Hindlimb muscle (tissue), 1 donor: ENCODE data around the gene ECPAS. TPM values are rescaled to one million over a fixed set of nuclear protein-coding genes. Genes with fewer than 3 reads are reported as not detected.
"Not testable (repeated sequence)": the region's sequence is repeated elsewhere in the genome, so short reads cannot be mapped to it uniquely, and the experiment has no call there.

Experiments used
- DNase-seq: peaks from one replicate; pipeline ENCODE4 v3.0.0-alpha.2; 2013
- polyA plus RNA-seq: library from polyadenylated mRNA; unstranded; fragments of 120-200 nt; gene quantifications from one replicate; pipeline ENCODE4 v1.2.1, GENCODE V29; 2013; ENCODE audit not compliant: insufficient read length

Gene ECPAS
- polyA plus RNA-seq, 1 donor = 152 TPM

DNA sequence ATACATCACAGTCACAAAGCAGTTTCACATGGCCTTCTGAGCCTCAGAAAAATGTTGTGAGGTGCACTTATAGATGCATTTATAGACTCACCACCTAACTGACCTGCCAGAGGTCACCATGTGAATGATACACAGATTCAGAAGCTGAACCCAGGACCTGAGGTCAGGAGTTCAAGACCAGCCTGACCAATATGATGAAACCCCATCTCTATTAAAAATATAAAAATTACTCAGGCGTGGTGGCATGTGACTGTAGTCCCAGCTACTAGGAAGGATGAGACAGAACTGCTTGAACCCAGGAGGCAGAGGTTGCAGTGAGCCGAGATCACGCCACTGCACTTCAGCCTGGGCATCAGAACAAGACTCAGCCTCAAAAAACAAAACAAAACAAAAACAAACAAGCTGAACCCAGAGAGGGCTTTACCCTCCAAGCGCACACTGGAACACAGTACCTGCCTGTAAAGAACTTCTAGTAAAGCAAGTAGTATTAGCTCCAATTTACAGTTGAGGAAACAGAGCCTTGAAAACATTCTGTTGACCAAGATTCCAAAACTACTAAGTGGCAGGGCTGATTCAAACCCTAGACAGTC, 16.3 kb downstream of the ECPAS start:
- DNase-seq = no peak

DNA sequence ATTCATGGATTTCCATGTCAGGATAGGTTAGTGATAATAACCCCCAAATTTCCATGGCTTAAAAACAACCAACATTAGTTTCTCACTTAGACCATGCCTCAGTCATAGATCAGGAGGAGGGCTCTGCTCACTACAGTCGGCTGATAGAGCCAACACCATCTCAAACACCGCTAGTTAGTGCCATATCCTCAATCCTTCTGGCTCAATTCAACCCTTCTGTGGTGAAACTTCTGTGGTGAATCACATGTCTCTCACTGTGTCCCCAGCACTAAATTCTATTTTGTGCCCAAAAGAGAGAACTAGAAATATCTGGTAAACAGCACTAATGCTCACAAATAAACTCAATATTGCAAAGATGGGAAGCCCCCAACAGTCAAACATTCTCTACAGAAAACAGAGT, 21.1 kb downstream of the ECPAS start:
- no peak for DNase-seq

DNA sequence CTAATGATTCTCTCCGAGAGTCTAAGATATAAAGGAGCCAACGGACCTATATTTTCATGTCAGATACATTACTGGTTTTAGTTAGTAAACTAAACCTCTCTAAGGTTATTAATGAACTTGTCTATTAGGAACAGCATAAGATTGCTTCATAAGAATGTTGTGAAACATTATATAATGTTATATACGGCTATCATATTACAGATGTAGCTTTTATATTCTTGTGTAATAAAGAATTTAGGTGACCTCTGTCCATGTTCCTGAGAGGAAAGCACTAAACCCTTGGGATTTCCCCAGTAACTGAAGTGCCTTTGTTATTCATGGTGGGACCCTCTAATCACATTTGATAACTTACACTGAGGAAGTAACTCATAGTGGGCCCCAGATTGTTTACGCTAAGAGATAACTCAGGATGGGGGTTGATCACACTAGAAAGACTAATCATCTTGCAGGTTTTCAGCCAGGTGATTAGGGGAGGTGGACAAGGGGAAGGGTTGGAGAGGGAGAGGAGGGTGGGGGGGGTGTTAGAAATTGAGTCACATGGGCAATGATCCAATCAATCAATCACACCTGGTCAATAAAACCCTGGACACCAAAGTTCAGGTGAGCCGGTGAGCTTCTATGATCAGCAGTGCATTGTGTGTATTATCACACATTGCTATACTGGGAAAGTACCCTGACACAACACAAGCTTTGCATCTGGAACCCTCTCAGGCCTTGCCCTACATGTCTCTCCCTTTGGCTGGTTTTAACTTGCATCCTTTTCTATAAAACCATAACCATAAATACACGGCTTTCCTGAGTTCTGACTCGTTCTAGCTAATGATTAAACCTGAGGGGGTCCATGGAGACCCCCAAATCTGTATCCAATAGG, 25.8 kb downstream of the ECPAS start:
- no peak for DNase-seq

DNA sequence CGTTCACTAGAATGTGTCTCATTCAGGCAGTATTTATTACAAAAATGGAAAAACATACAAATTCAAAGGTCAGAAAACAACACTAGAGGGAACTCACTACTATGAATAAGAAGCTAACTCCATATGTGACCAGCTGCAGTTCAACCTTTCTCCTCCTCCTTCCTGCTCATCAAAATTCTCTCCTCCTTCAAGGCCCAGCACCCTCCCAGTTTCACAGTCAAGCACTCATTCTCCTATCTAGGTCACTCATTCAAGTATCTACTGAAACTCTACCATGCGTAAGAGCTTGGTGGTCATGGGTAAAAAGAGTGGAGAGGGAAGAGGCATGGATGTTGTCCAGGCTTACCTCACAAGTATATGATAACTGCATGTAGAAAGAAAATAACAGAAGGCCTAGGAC, 27.7 kb downstream of the ECPAS start:
- no peak for DNase-seq

DNA sequence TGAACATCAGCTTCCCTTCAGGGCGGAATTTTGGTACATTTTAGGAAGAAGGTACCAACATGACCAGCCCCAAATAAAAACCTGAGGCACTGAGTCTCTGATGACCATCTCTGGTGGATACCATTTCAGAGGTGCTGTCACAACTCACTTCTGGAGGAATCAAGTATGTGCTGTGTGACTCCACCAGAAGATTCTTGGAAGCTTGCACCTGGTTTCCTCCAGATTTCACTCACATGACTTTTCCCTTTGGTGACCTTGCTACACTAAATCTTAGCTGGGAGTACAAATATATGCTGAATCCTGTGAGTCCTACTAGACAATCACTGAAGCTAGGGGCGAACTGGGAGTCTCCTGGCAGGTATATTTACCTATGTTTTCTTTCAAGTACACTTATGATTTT, 28.5 kb downstream of the ECPAS start:
- no peak for DNase-seq

DNA sequence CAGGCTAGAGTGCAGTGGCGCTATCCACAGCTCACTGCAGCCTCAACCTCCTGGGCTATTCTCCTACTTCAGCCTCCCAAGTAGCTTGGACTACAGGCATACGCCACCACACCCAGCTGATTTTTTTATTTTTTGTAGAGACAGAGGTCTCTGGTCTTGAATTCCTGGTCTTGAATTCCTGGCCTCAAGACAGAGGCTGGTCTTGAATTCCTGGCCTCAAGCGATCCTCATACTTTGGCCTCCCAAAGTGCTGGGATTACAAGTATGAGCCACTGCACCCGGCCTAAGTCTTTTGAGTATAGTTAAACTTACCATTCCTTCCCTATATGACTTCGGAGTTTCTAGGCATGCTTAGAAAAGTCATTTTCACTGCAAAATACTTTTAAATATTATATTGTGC, 29.4 kb downstream of the ECPAS start:
- DNase-seq = no peak

DNA sequence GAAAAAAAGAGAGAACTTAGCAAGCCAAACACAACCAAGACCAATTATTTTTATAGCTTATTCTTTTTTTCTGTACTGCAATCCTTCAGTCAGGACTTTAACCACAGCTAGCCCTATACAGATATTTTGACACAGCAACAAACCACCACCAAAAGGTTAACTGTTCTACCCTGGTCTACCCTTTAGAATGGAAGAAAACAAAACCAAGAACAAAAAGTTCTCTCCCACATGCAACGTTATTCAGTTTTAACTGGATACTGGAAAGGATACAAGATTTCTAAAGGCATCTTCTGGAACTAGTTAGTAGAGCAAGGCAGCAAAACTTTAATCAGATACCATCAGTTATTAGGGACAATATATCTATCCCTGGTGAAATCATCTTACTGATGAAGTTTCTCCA, 32.6 kb downstream of the ECPAS start:
- no peak for DNase-seq

DNA sequence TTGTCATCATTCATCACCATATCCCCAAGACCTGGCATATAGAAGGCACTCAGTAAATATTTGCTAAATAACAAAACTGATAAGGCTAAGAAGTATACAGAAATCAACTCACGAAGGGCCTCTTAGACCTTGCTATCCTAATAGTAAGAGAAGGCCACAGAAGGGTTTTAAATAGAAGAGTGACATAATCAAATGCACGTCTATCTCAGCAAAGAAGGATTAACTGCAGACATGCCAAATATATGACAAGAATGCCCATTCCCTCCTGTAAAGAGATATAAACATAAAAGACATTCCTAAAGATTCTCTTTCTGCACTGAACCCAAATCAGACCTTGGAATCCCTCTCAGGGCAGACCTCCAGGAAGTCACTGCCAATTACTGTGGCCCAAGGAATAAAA, 34.1 kb downstream of the ECPAS start:
- no peak for DNase-seq

DNA sequence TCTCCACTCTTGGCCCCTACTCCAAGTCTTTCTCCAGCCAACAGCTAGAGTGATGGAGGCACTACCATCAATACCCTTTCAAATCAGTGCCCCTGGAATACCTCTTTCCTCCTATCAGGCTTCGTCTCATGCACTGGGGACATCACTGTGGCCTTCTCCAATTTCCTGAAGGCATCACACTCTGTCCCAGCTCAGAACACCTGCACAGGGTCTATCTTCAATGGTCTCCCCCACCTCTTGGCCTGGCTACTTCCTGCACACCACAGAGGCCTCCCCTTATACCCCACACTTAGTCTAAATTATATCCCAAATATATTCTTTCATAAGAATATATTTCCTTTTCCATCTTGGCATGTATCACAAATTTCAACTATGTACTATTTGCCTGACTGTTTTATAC, 34.5 kb downstream of the ECPAS start:
- DNase-seq = no peak

DNA sequence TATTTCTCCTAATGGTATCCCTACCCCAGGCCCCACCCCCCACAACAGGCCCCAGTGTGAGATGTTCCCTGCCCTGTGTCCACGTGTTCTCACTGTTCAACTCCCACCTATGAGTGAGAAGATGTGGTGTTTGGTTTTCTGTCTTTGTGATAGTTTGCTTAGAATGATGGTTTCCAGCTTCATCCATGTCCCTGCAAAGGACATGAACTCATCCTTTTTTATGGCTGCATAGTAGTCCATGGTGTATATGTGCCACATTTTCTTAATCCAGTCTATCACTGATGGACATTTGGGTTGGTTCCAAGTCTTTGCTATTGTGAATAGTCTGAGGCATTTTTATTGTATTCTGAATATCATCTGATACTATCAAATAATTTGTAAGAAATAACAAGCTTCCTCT, 38.4 kb downstream of the ECPAS start:
- DNase-seq = not testable (repeated sequence)

DNA sequence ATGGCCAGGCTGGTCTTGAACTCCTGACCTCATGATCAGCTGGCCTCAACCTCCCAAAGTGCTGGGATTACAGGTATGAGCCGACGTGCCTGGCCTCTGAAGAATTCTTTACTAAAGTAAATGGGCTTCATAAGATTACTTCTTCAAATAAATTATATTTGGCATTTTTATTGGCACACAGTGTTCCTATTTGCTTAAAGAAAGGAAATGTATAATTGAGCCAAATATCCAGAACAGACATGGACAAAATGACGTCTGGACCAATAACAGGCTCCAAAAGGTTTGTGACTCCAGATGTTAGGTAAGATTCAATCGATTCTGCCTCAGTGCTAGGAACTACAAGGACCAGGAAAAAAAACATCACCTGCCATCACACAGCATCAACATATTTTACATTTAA, 40.7 kb downstream of the ECPAS start:
- no peak for DNase-seq

DNA sequence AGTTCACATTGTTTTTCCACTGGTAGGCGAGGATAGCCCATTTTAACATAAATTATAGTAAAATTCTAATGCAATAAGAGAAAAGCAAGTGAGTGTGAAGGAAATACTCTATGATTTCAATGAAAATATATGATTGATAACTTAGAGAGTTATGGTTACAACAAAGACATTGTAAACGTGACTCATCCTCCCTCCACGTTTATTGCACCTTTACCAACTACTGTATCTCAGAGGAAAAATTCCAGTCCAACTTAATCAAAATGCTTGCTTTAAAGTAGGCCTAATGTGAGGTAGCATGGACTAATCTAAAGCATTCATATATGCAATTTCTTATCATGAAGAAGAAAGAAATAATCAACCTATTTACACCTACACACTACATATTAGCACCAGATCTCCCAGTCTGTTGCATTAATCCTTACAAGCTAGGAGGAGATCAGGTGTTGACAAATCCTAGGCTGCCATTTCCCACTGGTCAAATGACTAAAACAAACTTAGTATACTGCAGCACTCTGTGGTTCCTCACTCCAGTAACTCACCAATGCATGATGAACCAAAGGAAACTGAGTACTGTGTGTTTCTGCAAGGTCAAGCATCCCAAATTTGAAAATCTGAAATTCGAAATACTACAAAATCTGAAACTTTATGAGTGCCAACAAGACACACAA, 41.7 kb downstream of the ECPAS start:
- DNase-seq = no peak

DNA sequence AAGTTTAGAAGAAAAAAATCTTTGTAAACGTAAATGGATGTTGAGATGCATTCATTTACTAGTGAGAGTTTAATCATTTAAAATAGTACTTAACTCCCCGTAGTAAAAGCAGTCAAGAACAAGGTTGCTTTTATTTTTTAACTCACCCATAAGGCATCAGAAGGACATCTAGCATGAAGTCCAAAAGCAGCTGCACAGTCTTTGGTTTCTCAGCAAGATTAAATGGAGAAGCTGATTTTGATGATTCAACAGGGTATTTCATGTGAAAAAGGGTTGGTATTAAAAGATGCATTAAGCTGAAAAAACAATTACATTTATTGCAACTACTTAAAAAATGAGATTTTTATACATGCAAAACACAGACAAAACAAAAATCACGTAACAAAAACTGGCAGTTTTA, 44.0 kb downstream of the ECPAS start:
- DNase-seq = no peak

DNA sequence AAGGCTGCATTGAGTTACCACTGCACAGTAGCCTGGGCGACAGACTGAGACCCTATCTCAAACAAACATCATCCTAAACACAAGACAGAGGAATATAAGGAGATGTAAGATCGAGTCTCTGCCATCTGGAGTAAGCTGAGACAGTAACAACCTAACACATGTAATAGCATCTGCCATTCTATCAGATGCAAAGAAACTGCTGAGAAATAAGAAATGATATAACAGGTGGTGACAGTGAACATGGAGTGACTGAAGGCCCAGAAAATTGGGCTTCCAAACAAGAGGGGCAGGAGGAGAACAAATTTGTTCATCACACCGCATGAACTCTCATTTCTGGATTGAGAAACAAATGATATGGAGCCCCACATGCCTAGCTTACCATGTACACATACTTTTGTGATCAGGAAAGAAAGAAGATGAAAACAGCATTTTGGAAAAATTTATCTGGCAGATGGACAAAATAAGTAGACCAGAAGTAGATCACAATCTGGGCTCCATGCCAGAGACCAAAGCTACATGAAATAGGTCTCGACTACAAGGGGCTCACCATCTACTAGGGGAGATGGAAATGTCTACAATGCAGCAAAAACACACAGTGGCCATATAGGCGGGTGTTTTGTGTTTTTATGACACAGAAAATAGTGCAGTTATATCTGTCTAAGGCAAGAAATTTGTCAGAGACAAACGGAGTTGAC, 45.5 kb downstream of the ECPAS start:
- DNase-seq = peak; percentile 8

DNA sequence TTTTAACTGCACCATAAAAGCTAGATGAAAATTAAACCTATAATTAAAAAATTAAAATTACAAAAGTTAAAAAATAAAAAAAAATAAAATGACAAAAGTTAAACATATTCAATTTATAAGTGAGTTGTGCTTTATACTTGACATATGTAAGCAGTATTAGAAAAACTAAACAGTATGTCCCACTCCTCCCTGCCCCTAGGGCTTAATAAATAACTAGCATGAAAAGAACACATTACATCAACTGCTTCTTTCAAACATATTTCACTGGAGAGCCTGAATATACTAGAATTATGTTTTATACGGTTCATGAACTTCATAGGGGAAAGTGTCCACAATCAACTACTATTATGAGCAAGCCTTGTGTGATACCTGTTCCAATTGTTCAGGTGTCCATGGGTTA, 47.6 kb downstream of the ECPAS start:
- peak; percentile 37 for DNase-seq

DNA sequence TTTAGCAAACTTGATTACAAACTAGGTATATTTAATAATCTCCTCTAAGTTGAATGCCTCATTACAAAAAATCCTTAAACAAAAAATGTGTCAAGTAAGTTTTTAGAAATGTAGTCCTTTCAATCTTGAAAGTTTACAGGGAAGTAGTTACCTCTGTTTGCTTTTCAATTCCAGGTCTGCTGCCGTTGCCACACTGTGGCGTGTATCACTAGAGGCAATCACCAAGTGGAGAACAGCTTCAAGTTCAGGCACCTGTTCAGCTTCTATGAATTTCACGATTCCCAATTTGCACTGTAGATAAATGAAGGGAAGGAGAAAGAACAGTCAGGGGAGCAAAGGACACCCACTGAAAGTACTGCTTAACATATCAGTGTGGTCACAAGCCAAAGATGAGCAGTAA, 51.1 kb downstream of the ECPAS start:
- DNase-seq = no peak

DNA sequence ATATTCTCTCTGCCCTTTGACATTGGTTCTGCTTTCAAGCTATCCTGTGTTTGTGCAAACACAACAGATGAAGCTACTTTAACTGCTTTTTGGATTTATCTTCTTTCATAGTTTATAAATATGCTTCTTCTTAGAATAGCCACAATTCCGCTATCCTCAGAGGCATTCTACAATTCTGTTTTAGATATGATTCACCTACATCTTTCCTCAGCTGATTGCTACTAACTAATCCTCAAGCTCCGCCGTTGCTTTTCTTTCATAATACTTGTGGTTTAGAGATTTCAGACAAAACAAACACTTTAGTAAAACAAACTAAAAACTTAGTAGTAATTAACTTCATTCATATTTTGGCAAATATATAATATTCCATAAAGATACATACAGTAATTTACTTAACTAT, 52.5 kb downstream of the ECPAS start:
- no peak for DNase-seq

DNA sequence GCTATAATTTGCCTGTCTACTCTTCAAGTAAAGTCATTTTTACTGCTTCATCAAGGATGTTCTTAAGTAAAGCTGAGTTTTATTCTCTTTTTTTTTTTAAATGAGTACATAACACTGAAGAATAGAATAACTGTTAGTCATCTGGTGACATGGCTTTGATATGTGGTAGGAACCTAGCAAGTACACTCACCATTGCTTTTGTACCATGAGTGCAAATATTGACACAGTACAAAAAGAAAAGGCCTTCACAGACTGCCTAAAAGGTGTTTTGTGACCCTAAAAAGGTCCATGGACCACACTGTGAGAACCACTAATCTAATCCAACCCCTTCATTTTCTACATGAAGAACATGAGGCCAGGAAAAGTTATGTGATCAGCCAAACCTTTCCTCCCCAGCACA, 55.0 kb downstream of the ECPAS start:
- DNase-seq = no peak

DNA sequence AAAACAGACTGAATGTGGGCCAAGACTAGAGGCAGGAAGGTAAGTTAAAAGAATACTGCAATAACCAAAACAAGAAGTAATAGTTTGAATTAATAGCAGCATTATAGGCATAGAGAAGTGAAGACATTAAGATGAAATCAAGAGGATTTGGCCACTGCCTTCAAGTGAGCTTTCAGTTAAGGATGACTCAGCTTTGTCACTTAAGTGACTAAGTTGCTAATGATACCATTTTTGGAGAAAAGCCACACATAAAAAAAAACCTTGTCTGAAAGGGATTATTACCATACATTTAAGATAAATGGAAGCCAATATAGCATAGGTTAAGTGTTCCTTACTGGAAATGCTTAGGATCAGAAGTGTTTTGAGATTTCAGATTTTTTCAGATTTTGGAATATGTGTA, 57.0 kb downstream of the ECPAS start:
- DNase-seq = no peak

DNA sequence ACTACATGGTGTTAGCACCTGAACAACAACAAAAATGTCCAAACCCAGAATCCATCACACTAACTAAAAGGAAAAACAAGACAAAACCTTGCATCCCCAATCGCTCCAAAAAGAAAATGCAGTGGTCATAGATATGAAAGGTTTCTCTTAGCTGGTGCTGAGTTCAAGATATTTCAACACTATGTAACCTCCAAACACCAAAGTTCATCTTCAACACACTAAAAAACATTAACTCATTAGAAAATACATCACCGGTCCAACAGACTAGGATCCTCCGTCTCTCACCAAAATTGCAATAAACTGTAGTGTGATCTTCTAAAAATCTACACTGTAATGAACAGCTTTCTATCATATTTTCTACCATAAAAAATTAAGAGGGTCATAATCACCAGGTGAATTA, 60.8 kb downstream of the ECPAS start:
- DNase-seq = no peak

DNA sequence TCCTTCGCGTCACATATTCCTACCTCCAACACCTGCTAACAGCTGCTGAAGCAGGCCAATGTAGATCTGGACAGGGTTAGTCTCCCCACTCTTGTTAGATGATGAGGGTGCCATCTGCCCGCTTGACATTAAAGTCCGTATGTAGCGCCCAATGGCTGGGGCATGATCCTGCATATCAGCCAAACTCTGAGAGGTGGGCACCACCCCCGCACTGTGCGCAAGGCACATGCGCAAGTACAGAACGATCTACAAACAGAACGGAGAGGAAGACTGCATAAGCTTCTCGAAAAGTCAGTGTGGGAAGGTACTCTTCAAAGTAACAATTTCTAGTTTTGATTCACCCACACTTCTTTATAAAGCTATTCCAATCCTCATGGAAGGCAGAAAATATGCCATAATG, 69.8 kb downstream of the ECPAS start:
- no peak for DNase-seq

DNA sequence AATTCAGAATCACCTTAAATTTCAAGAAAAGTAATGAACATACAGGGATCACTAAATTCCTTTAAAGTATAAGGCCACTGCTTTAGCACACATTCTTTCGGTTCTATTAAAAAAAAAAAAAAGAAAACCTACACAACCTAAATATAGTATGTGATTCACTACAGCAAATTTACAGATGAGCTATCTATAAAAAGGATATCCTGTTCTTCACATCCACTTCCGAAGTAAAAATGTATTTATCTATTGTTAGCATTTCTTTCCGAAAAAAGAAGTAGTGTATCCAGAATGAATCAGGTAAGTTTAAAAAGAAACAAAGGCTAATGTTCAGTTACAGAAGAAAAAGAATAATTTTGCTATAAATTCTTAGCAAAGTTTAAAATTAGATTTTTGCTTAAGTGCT, 70.2 kb downstream of the ECPAS start:
- no peak for DNase-seq

DNA sequence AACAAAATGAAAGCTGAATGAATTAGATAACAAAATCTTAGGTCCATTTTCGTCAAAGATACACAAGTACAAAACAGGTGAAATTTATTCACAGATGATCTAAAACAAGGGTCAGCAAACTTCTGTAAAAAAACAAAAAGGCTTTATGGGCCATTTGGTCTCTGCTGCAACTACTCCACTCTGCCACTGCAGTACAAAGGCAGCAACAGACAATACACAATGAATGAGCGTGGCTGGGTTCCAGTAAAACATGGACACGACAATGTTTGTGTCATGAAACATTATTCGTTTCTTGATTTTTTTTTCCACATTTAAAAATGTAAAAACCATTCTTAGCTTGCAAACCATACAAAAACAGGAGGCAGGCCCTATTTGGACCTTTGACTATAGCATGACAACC, 71.9 kb downstream of the ECPAS start:
- no peak for DNase-seq
